Psoas muscle (tissue), 8 donors: ENCODE measurements around the gene C3orf80. TPM values are rescaled to one million over a fixed set of nuclear protein-coding genes. Genes with fewer than 3 reads are reported as not detected.

ENCODE experiments used
- ATAC-seq, 4 donors: fragments of 200-7000 bp; cut with Tn5 transposase; one replicate each; pipeline ENCODE4 v1.9.1; 2020; ENCODE audit warnings: moderate library complexity in 3 of 4, mild to moderate bottlenecking in 2 of 4
- DNase-seq, 2 donors: peaks; one replicate each; pipeline ENCODE4 v3.0.0-alpha.2; 2020
- H3K27ac ChIP-seq: fragments of 200-600 bp; one replicate; pipeline ENCODE4 v1.8.0; 2022
- H3K27me3 ChIP-seq, 3 donors: fragments of 200-600 bp in 1 of 3; one replicate each; pipeline versions ENCODE4 v1.6.1 to v1.8.0; 2013 to 2022; ENCODE audit warnings: low read length in 2 of 3, mild to moderate bottlenecking in 2 of 3, moderate library complexity in 1 of 3; ENCODE audit not compliant: insufficient read depth in 3 of 3
- H3K36me3 ChIP-seq, 2 donors: fragments of 200-600 bp in 1 of 2; one replicate each; pipeline versions ENCODE4 v1.6.1 to v1.8.0; 2013 to 2022; ENCODE audit warnings: low read depth in 1 of 2, mild to moderate bottlenecking in 1 of 2, moderate library complexity in 1 of 2; ENCODE audit not compliant: insufficient read depth in 1 of 2
- H3K4me1 ChIP-seq: fragments of 200-600 bp; one replicate; pipeline ENCODE4 v1.8.0; 2022
- H3K4me3 ChIP-seq: fragments of 200-600 bp; one replicate; pipeline ENCODE4 v1.8.0; 2022; ENCODE audit warnings: mild to moderate bottlenecking
- H3K9me3 ChIP-seq: fragments of 200-600 bp; one replicate; pipeline ENCODE4 v1.8.0; 2022
- WGBS, 3 donors: extraction: QIAGEN DNeasy Blood & Tissue Kit; methylation state at CpG; one replicate each; pipeline versions ENCODE4 v1.1.6 to v1.1.7; 2013; 5-methylcytosine and 5-hydroxymethylcytosine counted together
- intact Hi-C, 2 donors: fragments of 100-400 bp; cut with DNase I; formaldehyde crosslinking; loops; one replicate each; pipeline versions ENCODE4 v1.11.0 to v1.14.2; 2022
- polyA plus RNA-seq, 3 donors: library from polyadenylated mRNA; stranded (reverse); fragments of 200-250 nt; gene quantifications; one replicate each; pipeline ENCODE4 v1.2.3, GENCODE V29; 2013
- total RNA-seq, 4 donors: library from RNA; stranded (reverse); fragmentation: NEBNext Ultra II Directional in 2 of 4; extraction: Animal tissue kit (Norgen Biotek cat#: 25700) in 2 of 4; gene quantifications; one replicate each; pipeline versions ENCODE4 v1.2.1 to v1.2.4, GENCODE V29; 2021 to 2023
- TF ChIP-seq, protein P1 (sequence below): fragments of 200-600 bp; IDR thresholded peaks from one replicate; pipeline ENCODE4 v1.8.0; 2022; ENCODE audit warnings: antibody characterized with exemption
- donor health status: healthy with polysubstance abuse.
- donor health status: DM: no; HTN: no; CAD: no; lungs with moderate emphysema.
- donor health status: Bipolar disorder and iron deficiency.
- donor health status: healthy.
- donor health status: DM: yes; HTN: yes; CAD: no.
- donor health status: DM: no; HTN: no; CAD: no.
- donor health status: DM: no; HTN: no; CAD: no.
- donor health status: DM: yes; HTN: yes; CAD: no.

C3orf80 gene
- total and polyA plus RNA-seq, 7 donors, result 0.04 to 0.26 (median 0.07) TPM; not detected in 3

DNA sequence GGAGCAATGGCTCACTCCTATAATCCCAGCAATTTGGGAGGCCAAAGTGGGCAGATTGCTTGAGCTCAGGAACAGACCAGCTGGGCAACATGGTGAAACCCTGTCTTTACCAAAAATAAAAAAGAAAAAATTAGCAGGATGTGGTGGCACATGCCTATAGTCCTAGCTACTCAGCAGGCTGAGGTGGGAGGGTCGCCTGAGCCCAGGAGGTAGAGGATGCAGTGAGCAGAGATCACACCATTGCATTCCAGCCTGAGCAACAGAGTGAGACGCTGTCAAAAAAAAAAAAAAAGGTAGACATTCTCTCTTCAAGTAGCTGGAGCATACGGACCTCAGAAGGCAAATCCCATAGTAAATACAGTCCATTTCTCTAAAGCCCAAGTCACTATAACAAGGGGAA, 7.1 kb upstream of the C3orf80 start:
- H3K36me3 ChIP-seq, result no peaks in the 10 kb centered on the region
- no peaks in the 10 kb centered on the region for H3K4me1 ChIP-seq
- DNase-seq (no peak), ATAC-seq (no peak)
- H3K9me3 ChIP-seq, result no peaks in the 10 kb centered on the region
- TF ChIP-seq, protein P1, sequence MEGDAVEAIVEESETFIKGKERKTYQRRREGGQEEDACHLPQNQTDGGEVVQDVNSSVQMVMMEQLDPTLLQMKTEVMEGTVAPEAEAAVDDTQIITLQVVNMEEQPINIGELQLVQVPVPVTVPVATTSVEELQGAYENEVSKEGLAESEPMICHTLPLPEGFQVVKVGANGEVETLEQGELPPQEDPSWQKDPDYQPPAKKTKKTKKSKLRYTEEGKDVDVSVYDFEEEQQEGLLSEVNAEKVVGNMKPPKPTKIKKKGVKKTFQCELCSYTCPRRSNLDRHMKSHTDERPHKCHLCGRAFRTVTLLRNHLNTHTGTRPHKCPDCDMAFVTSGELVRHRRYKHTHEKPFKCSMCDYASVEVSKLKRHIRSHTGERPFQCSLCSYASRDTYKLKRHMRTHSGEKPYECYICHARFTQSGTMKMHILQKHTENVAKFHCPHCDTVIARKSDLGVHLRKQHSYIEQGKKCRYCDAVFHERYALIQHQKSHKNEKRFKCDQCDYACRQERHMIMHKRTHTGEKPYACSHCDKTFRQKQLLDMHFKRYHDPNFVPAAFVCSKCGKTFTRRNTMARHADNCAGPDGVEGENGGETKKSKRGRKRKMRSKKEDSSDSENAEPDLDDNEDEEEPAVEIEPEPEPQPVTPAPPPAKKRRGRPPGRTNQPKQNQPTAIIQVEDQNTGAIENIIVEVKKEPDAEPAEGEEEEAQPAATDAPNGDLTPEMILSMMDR, result no peak
- WGBS, 3 donors, result 44 to 58% (median 58%) methylated on average over 3 of the region's 3 CpGs
- H3K27ac ChIP-seq, result no peak overlapping the region
- no peak overlapping the region for H3K4me3 ChIP-seq
- H3K27me3 ChIP-seq, result peaks cover 0 to 24% (median 12%) of the 10 kb centered on the region in 3 donors
- intact Hi-C loops, result no loop called here

GRCh38 chr3:160220038-160220437, 5.2 kb upstream of the C3orf80 start:
- DNase-seq (no peak), ATAC-seq (no peak)
- TF ChIP-seq, protein P1, result no peak
- H3K27me3 ChIP-seq, result peaks cover 2 to 33% (median 10%) of the 10 kb centered on the region in 3 donors
- WGBS, 3 donors, result 96% methylated on average over 2 of the region's 2 CpGs
- no peaks in the 10 kb centered on the region for H3K9me3 ChIP-seq
- intact Hi-C loops, result no loop called here
- no peak overlapping the region for H3K4me3 ChIP-seq
- H3K27ac ChIP-seq, result no peak overlapping the region
- no peaks in the 10 kb centered on the region for H3K36me3 ChIP-seq
- H3K4me1 ChIP-seq, result no peaks in the 10 kb centered on the region

- TF ChIP-seq, protein P1, result no peak
- Histone ChIP-seq H3K9me3 (no peaks in the 10 kb centered on the region), H3K27ac (no peak overlapping the region), H3K27me3 (peaks cover 2 to 39% (median 10%) of the 10 kb centered on the region in 3 donors), H3K4me3 (no peak overlapping the region), H3K36me3 (no peaks in the 10 kb centered on the region), H3K4me1 (no peaks in the 10 kb centered on the region)
- ATAC-seq, result no peak
- intact Hi-C loops, result no loop called here
- WGBS, 3 donors, result 23 to 38% (median 30%) methylated on average over 2 of the region's 2 CpGs
- no peak for DNase-seq
These were observed 4.2 kb upstream of the C3orf80 start for GRCh38 chr3:160221019-160221418.

GRCh38 chr3:160224256-160224655, 966 bp upstream of the C3orf80 start:
- no peak overlapping the region for H3K4me3 ChIP-seq
- no peak overlapping the region for H3K27ac ChIP-seq
- no peaks in the 10 kb centered on the region for H3K36me3 ChIP-seq
- TF ChIP-seq, protein P1, result no peak
- intact Hi-C loops, result no loop called here
- ATAC-seq, result no peak
- no peaks in the 10 kb centered on the region for H3K9me3 ChIP-seq
- WGBS, 3 donors, result 17 to 24% (median 21%) methylated on average over 12 of the region's 12 CpGs
- DNase-seq, result no peak
- no peaks in the 10 kb centered on the region for H3K4me1 ChIP-seq
- peaks cover 5 to 67% (median 9%) of the 10 kb centered on the region in 3 donors for H3K27me3 ChIP-seq

- TF ChIP-seq, protein P1, result no peak
- H3K9me3 ChIP-seq, result no peaks in the 10 kb centered on the region
- no peak overlapping the region for H3K27ac ChIP-seq
- no peak for ATAC-seq
- H3K4me3 ChIP-seq, result peak overlapping the region; percentile 76
- H3K4me1 ChIP-seq, result no peaks in the 10 kb centered on the region
- 6 to 7% (median 7%) methylated on average over 16 of the region's 16 CpGs for WGBS, 3 donors
- no peak for DNase-seq
- H3K36me3 ChIP-seq, result no peaks in the 10 kb centered on the region
- intact Hi-C loops, result no loop called here
- peaks cover 4 to 72% (median 9%) of the 10 kb centered on the region in 3 donors for H3K27me3 ChIP-seq
These were observed 429 bp upstream of the C3orf80 start for GRCh38 chr3:160224811-160225175.
